ENCODE data around the gene NDUFAF7. TPM values are rescaled to one million over a fixed set of nuclear protein-coding genes. Genes with fewer than 3 reads are reported as not detected.
"Not testable (repeated sequence)": the region's sequence is repeated elsewhere in the genome, so short reads cannot be mapped to it uniquely, and the experiment has no call there.

The NDUFAF7 gene
- total RNA-seq, 1 donor from 2014 or later, result 23.0 TPM

GRCh38 chr2:37268111-37268510, 36.7 kb downstream of the NDUFAF7 start:
- DNase-seq, result no peak
- no peak for ATAC-seq (ENCODE audit: poor library complexity)
- intact Hi-C loops (cut with DNase I), result no loop called here

GRCh38 chr2:37271376-37272067, 40.1 kb downstream of the NDUFAF7 start:
- ATAC-seq (ENCODE audit: poor library complexity) (no peak), DNase-seq (no peak)
- intact Hi-C loops (cut with DNase I), result no loop called here

- DNase-seq (no peak), ATAC-seq (ENCODE audit: poor library complexity) (no peak)
- intact Hi-C loops (cut with DNase I), result no loop called here
Measured at GRCh38 chr2:37274359-37274965, 43.0 kb downstream of the NDUFAF7 start.

GRCh38 chr2:37276291-37276690, 44.8 kb downstream of the NDUFAF7 start:
- intact Hi-C loops (cut with DNase I), result no loop called here
- DNase-seq (no peak), ATAC-seq (ENCODE audit: poor library complexity) (no peak)

GRCh38 chr2:37281916-37282315, 50.5 kb downstream of the NDUFAF7 start:
- DNase-seq (no peak), ATAC-seq (ENCODE audit: poor library complexity) (no peak)
- intact Hi-C loops (cut with DNase I), result no loop called here

- DNase-seq (no peak), ATAC-seq (ENCODE audit: poor library complexity) (no peak)
- intact Hi-C loops (cut with DNase I), result no loop called here
Measured at GRCh38 chr2:37282746-37283145, 51.3 kb downstream of the NDUFAF7 start.

GRCh38 chr2:37283207-37283606, 51.7 kb downstream of the NDUFAF7 start:
- intact Hi-C loops (cut with DNase I), result no loop called here
- ATAC-seq (ENCODE audit: poor library complexity), result no peak
- DNase-seq, result no peak

- no peak for DNase-seq
- intact Hi-C loops (cut with DNase I), result no loop called here
- ATAC-seq (ENCODE audit: poor library complexity), result no peak
Measured at GRCh38 chr2:37284381-37284780, 52.9 kb downstream of the NDUFAF7 start.

- ATAC-seq (ENCODE audit: poor library complexity) (no peak), DNase-seq (no peak)
- intact Hi-C loops (cut with DNase I), result no loop called here
Measured at GRCh38 chr2:37287966-37288365, 56.5 kb downstream of the NDUFAF7 start.

- ATAC-seq (ENCODE audit: poor library complexity), result no peak
- no peak for DNase-seq
- intact Hi-C loops (cut with DNase I), result no loop called here
Measured at GRCh38 chr2:37291680-37292079, 60.2 kb downstream of the NDUFAF7 start.

- intact Hi-C loops (cut with DNase I); DNase-seq; ATAC-seq (ENCODE audit: poor library complexity): not testable (repeated sequence)
Measured at GRCh38 chr2:37294858-37295257, 63.4 kb downstream of the NDUFAF7 start.

- ATAC-seq (ENCODE audit: poor library complexity) (no peak), DNase-seq (no peak)
- intact Hi-C loops (cut with DNase I), result no loop called here
Measured at GRCh38 chr2:37295469-37296073, 64.1 kb downstream of the NDUFAF7 start.

GRCh38 chr2:37297632-37298031, 66.2 kb downstream of the NDUFAF7 start:
- no peak for DNase-seq
- no peak for ATAC-seq (ENCODE audit: poor library complexity)
- intact Hi-C loops (cut with DNase I), result no loop called here

Other genes with a start within 250 kb of the NDUFAF7 start
- 27.7 TPM for gene HEATR5B, start 147.3 kb upstream of the NDUFAF7 start, total RNA-seq
- 4.5 TPM for gene GPATCH11, start 147.1 kb upstream of the NDUFAF7 start, total RNA-seq
- 17.5 TPM for gene EIF2AK2, start 74.7 kb upstream of the NDUFAF7 start, total RNA-seq
- gene SULT6B1, start 43.0 kb upstream of the NDUFAF7 start, total RNA-seq, result not detected
- 57.8 TPM for gene CEBPZOS, start 35.2 kb upstream of the NDUFAF7 start, total RNA-seq
- gene CEBPZ, start 62 bp upstream of the NDUFAF7 start, total RNA-seq, result 30.1 TPM
- 10.4 TPM for gene PRKD3, start 93.2 kb downstream of the NDUFAF7 start, total RNA-seq
- gene QPCT, start 113.0 kb downstream of the NDUFAF7 start, total RNA-seq, result 1.2 TPM